GM21367 (cell line): ENCODE results near the gene MRPS9.

Experiments
- ATAC-seq: cut with Tn5 transposase; IDR thresholded peaks from one replicate; pipeline ENCODE4 v1.9.1; 2021; ENCODE audit not compliant: unreplicated experiment

The MRPS9 gene

GRCh38 chr2:105149272-105149671 lies 111.4 kb downstream of the MRPS9 start:
- ATAC-seq: no peak
